Retinal pigment epithelial cell (primary cell): ENCODE data around the gene DNMT3A.

Experiments
- DNase-seq: peaks from one replicate; pipeline ENCODE4 v3.0.0-alpha.2; 2010; ENCODE audit warnings: low read depth
- H3K4me3 ChIP-seq: 2 replicates; pipeline ENCODE4 v1.5.1; 2011; ENCODE audit warnings: mild to moderate bottlenecking, low read length, control low read depth, moderate library complexity
- CTCF ChIP-seq: conservative IDR thresholded peaks from 2 replicates; pipeline ENCODE4 v1.5.1; 2011; ENCODE audit warnings: low read depth, low read length, control low read depth, inconsistent platforms

Gene DNMT3A

DNA sequence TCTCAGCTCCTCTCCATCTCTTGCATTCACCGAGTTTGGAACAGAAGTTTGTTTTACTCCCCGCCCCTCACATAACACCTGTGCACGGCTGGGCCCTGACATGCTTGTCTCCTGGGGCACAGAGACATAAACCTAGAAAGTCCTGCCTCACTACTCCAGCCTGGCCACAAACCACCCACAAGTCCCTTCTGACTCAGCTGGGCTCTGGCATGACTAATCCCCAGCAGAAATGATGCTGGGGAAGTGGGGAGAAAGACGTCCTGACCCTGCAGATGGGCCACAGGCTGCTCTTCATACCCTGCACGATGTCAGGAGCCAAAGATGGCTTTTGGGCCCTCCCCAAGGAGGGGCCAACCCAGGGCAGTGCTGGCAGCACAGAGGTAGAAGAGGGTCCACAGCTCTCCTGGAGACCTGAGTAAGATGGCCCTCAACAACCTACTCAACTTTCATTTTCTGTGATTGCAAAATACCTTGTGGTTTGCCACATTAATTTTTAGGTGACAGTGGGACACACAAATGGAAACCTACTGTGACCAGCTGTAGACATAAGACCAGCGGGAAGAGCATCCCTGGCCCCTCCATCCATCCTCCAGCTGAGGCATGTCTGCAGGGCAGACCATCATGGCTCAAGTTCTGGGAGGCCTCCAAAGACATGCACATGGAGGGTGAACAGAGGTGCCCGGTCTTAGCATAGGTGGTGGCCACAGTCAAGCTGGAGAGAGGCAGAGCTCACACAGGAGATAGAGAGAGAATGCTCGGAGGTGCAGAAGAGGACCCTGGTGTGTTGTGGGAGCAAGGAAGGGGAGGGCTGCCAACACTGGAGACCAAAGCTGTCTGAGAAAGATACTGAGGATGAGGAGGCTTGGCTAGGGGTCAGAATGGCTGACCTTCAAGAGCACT lies 40.0 kb downstream of the DNMT3A start:
- H3K4me3 ChIP-seq: no peak overlapping the region
- no peak for TF ChIP-seq CTCF
- no peak for DNase-seq

- DNase-seq: no peak
- no peak for TF ChIP-seq CTCF
- no peak overlapping the region for H3K4me3 ChIP-seq
Measured at GRCh38 chr2:25300001-25300400, 41.7 kb downstream of the DNMT3A start.

GRCh38 chr2:25298776-25299431 lies 42.8 kb downstream of the DNMT3A start:
- no peak for TF ChIP-seq CTCF
- H3K4me3 ChIP-seq: no peak overlapping the region

DNA sequence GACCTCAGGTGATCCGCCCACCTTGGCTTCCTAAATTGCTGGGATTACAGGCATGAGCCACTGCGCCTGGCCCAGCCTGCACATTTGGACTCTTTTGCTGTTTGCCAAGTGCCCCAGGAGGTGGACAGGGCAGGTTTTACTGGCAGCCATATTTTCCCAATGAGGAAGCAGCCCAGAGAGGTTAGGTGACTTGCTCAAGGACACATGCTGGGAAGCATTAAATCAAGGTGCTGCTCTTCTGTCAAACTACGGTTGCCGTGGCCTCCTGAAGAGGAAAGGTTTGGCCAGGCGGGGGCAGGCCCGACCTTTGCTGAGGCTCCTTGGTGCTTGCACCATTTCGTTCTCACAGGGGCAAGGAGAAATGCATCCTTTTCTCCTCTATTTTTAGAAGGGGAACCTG lies 44.0 kb downstream of the DNMT3A start:
- DNase-seq: no peak
- no peak for TF ChIP-seq CTCF
- no peak overlapping the region for H3K4me3 ChIP-seq

More at GRCh38 chr2:25298776-25299431, 42.8 kb downstream of the DNMT3A start:
- no peak for DNase-seq

DNA sequence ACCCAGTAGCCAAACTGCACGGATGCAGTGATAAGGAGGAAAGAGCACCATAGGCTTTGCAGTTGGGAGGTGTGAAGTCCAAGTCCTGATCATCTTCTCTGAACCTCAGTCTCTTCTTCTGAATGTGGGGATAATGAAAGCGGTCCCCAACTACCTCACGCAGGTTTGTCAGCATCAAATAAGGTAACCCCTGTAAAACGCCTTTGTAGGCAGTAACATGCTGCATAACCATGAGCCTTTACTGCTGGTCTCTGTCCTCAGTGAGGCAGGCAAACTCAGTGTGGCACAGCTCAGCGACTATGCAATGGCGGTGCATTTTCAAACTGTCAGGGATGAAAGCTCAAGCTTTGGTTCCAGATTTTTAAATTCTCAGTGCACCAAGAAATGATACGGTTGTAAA lies 46.1 kb downstream of the DNMT3A start:
- TF ChIP-seq CTCF: no peak
- no peak overlapping the region for H3K4me3 ChIP-seq
- DNase-seq: no peak

DNA sequence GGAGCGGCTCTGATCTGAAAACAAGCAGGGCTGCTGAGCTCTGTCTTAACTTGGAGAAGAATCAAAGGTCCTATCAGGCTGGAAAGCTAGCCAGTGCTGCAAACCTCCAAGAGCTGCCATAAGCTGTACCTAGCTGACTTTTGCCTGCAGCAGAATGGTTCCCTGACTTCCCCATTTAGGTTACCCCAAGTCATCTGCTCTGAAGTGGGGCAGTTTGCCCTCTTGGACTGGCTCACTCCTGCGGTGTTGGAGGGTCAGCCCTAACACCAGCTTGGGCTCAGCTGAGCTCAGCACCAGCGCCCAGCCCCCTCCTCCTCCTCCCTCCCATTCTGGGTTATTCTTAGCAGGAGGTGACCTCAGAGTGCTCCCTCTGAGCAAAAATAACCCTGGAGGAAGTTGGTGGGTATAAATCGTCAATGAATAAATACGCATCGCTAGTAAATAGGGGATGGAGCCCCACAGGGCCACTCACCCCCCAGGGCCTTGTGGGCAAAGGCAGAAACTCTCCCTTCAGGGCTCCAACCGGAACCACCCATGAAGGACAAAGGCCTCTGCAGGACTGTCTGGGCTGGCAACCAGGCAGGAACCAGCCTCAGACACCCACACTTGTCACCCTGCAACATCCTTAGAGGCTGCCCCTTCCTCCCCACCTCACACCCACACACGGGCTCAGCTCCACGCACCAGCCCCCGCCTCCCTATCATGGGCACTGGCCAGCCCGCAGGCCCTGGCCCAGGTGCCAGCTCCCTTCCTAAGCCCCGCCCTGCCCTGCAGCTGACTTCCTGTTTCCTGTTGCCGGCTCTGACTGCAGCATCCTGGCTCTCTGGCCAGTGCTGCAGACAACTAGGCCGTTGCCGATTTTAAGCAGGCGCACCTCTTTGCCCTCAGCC lies 46.9 kb downstream of the DNMT3A start:
- no peak overlapping the region for H3K4me3 ChIP-seq
- DNase-seq: no peak

More for the DNA sequence above, 46.9 kb downstream of the DNMT3A start:
- TF ChIP-seq CTCF: no peak
